Measurements from ENCODE around the gene EIF1. TPM values are rescaled to one million over a fixed set of nuclear protein-coding genes. Genes with fewer than 3 reads are reported as not detected.

The EIF1 gene
- total and polyA plus RNA-seq, 2 experiments from 2014 or later: 272 to 603 TPM

GRCh38 chr17:41679740-41680425 is 8.8 kb upstream of the EIF1 start (continued):
- TF ChIP-seq ZNF331 (CRISPR knock-in tag; IDR thresholded peaks at IDR 0.05; ENCODE audit: low read depth) (no peak), REST (IDR thresholded peaks at IDR 0.05; ENCODE audit: unreplicated experiment) (no peak)

GRCh38 chr17:41680426-41681040 is 8.2 kb upstream of the EIF1 start:
- DNase-seq (ENCODE audit: low spot score) (no peak), ATAC-seq (no peak)
- H3K36me3 Mint-ChIP-seq (ENCODE audit: low read depth): peaks cover 20% of the 10 kb centered on the region
- peaks cover 19% of the 10 kb centered on the region for H3K27me3 Mint-ChIP-seq (ENCODE audit: insufficient read depth, low read depth, poor library complexity)
- Histone ChIP-seq H3K36me3 (ENCODE audit: insufficient read depth) (no peaks in the 10 kb centered on the region), H3K27ac (ENCODE audit: low read depth) (no peak overlapping the region), H3K4me2 (no peak overlapping the region), H3F3A (replicated peaks; ENCODE audit: low read depth) (no peaks in the 10 kb centered on the region), H3K79me2 (replicated peaks; ENCODE audit: insufficient read depth) (no peaks in the 10 kb centered on the region), H4K20me1 (replicated peaks; ENCODE audit: insufficient read depth) (no peaks in the 10 kb centered on the region), H2AFZ (0 out of 2 replicates have a peak overlapping the region, but pooled peaks have one; percentile 76), H3K9me2 (ENCODE audit: insufficient read depth) (no peaks in the 10 kb centered on the region), H3K27me3 (ENCODE audit: insufficient read depth) (no peaks in the 10 kb centered on the region), H3K4me3 (no peak overlapping the region), H3K4me1 (ENCODE audit: insufficient read depth) (peaks cover 18% of the 10 kb centered on the region)
- H3K9me3 Mint-ChIP-seq: peaks cover 25% of the 10 kb centered on the region
- no peak overlapping the region for H3K4me3 Mint-ChIP-seq
- H3K4me1 Mint-ChIP-seq: peaks cover 37% of the 10 kb centered on the region
- H3K27ac Mint-ChIP-seq: no peak overlapping the region
- no peak for TF ChIP-seq REST (IDR thresholded peaks at IDR 0.05; ENCODE audit: unreplicated experiment)
- no peak for TF ChIP-seq ETS1 (IDR thresholded peaks at IDR 0.05)
- TF ChIP-seq ZNF331 (CRISPR knock-in tag; IDR thresholded peaks at IDR 0.05; ENCODE audit: low read depth): no peak
- TF ChIP-seq ZNF114 (CRISPR knock-in tag; IDR thresholded peaks at IDR 0.05): no peak
- no peak for TF ChIP-seq EZH2phosphoT487 (IDR thresholded peaks at IDR 0.05; ENCODE audit: unreplicated experiment)
- TF ChIP-seq CREB1 (CRISPR knock-in tag; IDR thresholded peaks at IDR 0.05; ENCODE audit: low read depth): no peak
- no peak for TF ChIP-seq STAT1 (IDR thresholded peaks at IDR 0.05; ENCODE audit: unreplicated experiment)
- TF ChIP-seq EZH2 (IDR thresholded peaks at IDR 0.05; ENCODE audit: low read depth, unreplicated experiment): no peak
- TF ChIP-seq NANOG (IDR thresholded peaks at IDR 0.05; ENCODE audit: borderline replicate concordance): no peak
- no peak for TF ChIP-seq JUNB (IDR thresholded peaks at IDR 0.05; ENCODE audit: unreplicated experiment)
- no peak for TF ChIP-seq CTCF (conservative IDR thresholded peaks at IDR 0.05; ENCODE audit: low read depth in 2 of 2)
- TF ChIP-seq POLR2AphosphoS5 (IDR thresholded peaks at IDR 0.05; ENCODE audit: low read depth): no peak

Data from GM23338 (cell line).